GM23338 (cell line): Measurements from ENCODE around the gene ARL17A.
"Not testable (repeated sequence)": the region's sequence is repeated elsewhere in the genome, so short reads cannot be mapped to it uniquely, and the experiment has no call there.

Experiments used
- EZH2 ChIP-seq: fragments of 200-600 bp; sonication (generic); IDR thresholded peaks from one replicate; pipeline ENCODE4 v1.8.0; 2017; ENCODE audit warnings: antibody characterized with exemption, mild to moderate bottlenecking, low read depth; ENCODE audit not compliant: unreplicated experiment
- EZH2phosphoT487 ChIP-seq: fragments of 200-600 bp; sonication (generic); IDR thresholded peaks from one replicate; pipeline ENCODE4 v1.8.1; 2018; ENCODE audit warnings: antibody characterized with exemption; ENCODE audit not compliant: unreplicated experiment
- POLR2AphosphoS5 ChIP-seq: IDR thresholded peaks from 2 replicates; pipeline ENCODE4 v1.6.1; 2016; ENCODE audit warnings: antibody characterized with exemption, low read depth
- TF ChIP-seq, protein P1 (sequence below), 2 experiments: fragments of 200-600 bp in 1 of 2; sonication (generic) in 1 of 2; conservative IDR thresholded peaks; 2 replicates each; pipeline versions ENCODE4 v1.5.1 to v1.6.1; 2016 to 2017; ENCODE audit warnings: antibody characterized with exemption in 2 of 2, low read depth in 2 of 2, mild to moderate bottlenecking in 2 of 2, moderate library complexity in 1 of 2
- TF ChIP-seq, protein P2 (sequence below): fragments of 250-450 bp; sonication (Bioruptor Pico); IDR thresholded peaks from 2 replicates; pipeline ENCODE4 v1.5.0; 2020; ENCODE audit warnings: mild to moderate bottlenecking, moderate library complexity
- TF ChIP-seq, protein P3 (sequence below): IDR thresholded peaks from one replicate; pipeline ENCODE4 v1.6.1; 2018; ENCODE audit warnings: antibody characterized with exemption; ENCODE audit not compliant: unreplicated experiment

DNA sequence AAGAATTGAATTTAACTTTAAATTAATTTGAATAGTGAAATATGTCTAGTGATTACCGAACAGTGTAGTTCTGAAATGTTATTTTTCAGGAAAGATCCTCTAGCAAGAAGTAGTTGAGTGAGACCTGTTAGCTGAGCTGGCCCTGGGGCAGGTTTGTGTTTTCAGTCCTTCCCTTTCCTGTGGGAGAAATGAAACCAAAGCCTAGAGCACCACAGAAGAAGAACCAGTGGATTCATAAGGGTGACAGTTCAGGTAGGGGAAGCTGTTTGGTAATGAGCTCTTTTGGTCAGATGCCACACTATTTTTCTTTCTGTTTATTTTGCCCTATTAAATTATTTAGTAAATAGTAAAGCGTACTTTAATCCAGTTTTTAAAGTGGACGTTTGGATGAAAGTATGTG, 37.6 kb upstream of the ARL17A start:
- TF ChIP-seq, protein P1, sequence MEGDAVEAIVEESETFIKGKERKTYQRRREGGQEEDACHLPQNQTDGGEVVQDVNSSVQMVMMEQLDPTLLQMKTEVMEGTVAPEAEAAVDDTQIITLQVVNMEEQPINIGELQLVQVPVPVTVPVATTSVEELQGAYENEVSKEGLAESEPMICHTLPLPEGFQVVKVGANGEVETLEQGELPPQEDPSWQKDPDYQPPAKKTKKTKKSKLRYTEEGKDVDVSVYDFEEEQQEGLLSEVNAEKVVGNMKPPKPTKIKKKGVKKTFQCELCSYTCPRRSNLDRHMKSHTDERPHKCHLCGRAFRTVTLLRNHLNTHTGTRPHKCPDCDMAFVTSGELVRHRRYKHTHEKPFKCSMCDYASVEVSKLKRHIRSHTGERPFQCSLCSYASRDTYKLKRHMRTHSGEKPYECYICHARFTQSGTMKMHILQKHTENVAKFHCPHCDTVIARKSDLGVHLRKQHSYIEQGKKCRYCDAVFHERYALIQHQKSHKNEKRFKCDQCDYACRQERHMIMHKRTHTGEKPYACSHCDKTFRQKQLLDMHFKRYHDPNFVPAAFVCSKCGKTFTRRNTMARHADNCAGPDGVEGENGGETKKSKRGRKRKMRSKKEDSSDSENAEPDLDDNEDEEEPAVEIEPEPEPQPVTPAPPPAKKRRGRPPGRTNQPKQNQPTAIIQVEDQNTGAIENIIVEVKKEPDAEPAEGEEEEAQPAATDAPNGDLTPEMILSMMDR (conservative IDR thresholded peaks at IDR 0.05; ENCODE audit: low read depth in 2 of 2): not testable (repeated sequence)
- TF ChIP-seq POLR2AphosphoS5, EZH2phosphoT487, EZH2: not testable (repeated sequence)
- TF ChIP-seq, protein P2, sequence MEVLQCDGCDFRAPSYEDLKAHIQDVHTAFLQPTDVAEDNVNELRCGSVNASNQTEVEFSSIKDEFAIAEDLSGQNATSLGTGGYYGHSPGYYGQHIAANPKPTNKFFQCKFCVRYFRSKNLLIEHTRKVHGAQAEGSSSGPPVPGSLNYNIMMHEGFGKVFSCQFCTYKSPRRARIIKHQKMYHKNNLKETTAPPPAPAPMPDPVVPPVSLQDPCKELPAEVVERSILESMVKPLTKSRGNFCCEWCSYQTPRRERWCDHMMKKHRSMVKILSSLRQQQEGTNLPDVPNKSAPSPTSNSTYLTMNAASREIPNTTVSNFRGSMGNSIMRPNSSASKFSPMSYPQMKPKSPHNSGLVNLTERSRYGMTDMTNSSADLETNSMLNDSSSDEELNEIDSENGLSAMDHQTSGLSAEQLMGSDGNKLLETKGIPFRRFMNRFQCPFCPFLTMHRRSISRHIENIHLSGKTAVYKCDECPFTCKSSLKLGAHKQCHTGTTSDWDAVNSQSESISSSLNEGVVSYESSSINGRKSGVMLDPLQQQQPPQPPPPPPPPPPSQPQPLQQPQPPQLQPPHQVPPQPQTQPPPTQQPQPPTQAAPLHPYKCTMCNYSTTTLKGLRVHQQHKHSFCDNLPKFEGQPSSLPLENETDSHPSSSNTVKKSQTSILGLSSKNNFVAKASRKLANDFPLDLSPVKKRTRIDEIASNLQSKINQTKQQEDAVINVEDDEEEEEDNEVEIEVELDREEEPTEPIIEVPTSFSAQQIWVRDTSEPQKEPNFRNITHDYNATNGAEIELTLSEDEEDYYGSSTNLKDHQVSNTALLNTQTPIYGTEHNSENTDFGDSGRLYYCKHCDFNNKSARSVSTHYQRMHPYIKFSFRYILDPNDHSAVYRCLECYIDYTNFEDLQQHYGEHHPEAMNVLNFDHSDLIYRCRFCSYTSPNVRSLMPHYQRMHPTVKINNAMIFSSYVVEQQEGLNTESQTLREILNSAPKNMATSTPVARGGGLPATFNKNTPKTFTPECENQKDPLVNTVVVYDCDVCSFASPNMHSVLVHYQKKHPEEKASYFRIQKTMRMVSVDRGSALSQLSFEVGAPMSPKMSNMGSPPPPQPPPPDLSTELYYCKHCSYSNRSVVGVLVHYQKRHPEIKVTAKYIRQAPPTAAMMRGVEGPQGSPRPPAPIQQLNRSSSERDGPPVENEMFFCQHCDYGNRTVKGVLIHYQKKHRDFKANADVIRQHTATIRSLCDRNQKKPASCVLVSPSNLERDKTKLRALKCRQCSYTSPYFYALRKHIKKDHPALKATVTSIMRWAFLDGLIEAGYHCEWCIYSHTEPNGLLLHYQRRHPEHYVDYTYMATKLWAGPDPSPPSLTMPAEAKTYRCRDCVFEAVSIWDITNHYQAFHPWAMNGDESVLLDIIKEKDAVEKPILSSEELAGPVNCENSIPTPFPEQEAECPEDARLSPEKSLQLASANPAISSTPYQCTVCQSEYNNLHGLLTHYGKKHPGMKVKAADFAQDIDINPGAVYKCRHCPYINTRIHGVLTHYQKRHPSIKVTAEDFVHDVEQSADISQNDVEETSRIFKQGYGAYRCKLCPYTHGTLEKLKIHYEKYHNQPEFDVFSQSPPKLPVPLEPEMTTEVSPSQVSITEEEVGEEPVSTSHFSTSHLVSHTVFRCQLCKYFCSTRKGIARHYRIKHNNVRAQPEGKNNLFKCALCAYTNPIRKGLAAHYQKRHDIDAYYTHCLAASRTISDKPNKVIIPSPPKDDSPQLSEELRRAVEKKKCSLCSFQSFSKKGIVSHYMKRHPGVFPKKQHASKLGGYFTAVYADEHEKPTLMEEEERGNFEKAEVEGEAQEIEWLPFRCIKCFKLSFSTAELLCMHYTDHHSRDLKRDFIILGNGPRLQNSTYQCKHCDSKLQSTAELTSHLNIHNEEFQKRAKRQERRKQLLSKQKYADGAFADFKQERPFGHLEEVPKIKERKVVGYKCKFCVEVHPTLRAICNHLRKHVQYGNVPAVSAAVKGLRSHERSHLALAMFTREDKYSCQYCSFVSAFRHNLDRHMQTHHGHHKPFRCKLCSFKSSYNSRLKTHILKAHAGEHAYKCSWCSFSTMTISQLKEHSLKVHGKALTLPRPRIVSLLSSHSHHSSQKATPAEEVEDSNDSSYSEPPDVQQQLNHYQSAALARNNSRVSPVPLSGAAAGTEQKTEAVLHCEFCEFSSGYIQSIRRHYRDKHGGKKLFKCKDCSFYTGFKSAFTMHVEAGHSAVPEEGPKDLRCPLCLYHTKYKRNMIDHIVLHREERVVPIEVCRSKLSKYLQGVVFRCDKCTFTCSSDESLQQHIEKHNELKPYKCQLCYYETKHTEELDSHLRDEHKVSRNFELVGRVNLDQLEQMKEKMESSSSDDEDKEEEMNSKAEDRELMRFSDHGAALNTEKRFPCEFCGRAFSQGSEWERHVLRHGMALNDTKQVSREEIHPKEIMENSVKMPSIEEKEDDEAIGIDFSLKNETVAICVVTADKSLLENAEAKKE (CRISPR knock-in tag): not testable (repeated sequence)
- TF ChIP-seq, protein P3, sequence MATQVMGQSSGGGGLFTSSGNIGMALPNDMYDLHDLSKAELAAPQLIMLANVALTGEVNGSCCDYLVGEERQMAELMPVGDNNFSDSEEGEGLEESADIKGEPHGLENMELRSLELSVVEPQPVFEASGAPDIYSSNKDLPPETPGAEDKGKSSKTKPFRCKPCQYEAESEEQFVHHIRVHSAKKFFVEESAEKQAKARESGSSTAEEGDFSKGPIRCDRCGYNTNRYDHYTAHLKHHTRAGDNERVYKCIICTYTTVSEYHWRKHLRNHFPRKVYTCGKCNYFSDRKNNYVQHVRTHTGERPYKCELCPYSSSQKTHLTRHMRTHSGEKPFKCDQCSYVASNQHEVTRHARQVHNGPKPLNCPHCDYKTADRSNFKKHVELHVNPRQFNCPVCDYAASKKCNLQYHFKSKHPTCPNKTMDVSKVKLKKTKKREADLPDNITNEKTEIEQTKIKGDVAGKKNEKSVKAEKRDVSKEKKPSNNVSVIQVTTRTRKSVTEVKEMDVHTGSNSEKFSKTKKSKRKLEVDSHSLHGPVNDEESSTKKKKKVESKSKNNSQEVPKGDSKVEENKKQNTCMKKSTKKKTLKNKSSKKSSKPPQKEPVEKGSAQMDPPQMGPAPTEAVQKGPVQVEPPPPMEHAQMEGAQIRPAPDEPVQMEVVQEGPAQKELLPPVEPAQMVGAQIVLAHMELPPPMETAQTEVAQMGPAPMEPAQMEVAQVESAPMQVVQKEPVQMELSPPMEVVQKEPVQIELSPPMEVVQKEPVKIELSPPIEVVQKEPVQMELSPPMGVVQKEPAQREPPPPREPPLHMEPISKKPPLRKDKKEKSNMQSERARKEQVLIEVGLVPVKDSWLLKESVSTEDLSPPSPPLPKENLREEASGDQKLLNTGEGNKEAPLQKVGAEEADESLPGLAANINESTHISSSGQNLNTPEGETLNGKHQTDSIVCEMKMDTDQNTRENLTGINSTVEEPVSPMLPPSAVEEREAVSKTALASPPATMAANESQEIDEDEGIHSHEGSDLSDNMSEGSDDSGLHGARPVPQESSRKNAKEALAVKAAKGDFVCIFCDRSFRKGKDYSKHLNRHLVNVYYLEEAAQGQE: not testable (repeated sequence)
